HEK293 (cell line): ENCODE measurements around the gene MADD.
A peak's percentile ranks its signal among the peaks of the same experiment; 100 is the strongest.

Experiments
- CTCF ChIP-seq: fragments of 450-650 bp; formaldehyde crosslinking; IDR thresholded peaks from 2 replicates; pipeline ENCODE4 v1.5.1; 2016; ENCODE audit warnings: missing biosample characterization, missing genetic modification characterization
- PBX3 ChIP-seq: sonication (generic); formaldehyde crosslinking; IDR thresholded peaks from 2 replicates; pipeline ENCODE4 v1.8.1; 2022; ENCODE audit warnings: mild to moderate bottlenecking, moderate library complexity, missing genetic modification reagents
- ZEB2 ChIP-seq: fragments of 450-650 bp; formaldehyde crosslinking; IDR thresholded peaks from 2 replicates; pipeline ENCODE4 v1.5.1; 2016; ENCODE audit warnings: missing biosample characterization, missing genetic modification characterization
- ZNF138 ChIP-seq: fragments of 450-650 bp; formaldehyde crosslinking; IDR thresholded peaks from 2 replicates; pipeline ENCODE4 v1.5.1; 2016; ENCODE audit warnings: missing biosample characterization, missing genetic modification characterization, borderline replicate concordance
- ZNF157 ChIP-seq: fragments of 450-650 bp; formaldehyde crosslinking; IDR thresholded peaks from 2 replicates; pipeline ENCODE4 v1.5.1; 2016; ENCODE audit warnings: missing biosample characterization, missing genetic modification characterization
- ZNF239 ChIP-seq: fragments of 450-650 bp; formaldehyde crosslinking; IDR thresholded peaks from 2 replicates; pipeline ENCODE4 v1.5.1; 2016; ENCODE audit warnings: missing biosample characterization, missing genetic modification characterization
- ZNF274 ChIP-seq, 2 experiments: fragments of 200-500 bp in 1 of 2; fragments of 450-650 bp in 1 of 2; sonication (Bioruptor generic) in 1 of 2; formaldehyde crosslinking in 1 of 2; IDR thresholded peaks; 2 replicates each; pipeline versions ENCODE4 v1.5.1 to v1.6.1; 2014 to 2016; ENCODE audit warnings: borderline replicate concordance in 1 of 2, inconsistent platforms in 1 of 2, low read length in 1 of 2, missing biosample characterization in 1 of 2, missing genetic modification characterization in 1 of 2
- ZNF830 ChIP-seq: fragments of 450-650 bp; IDR thresholded peaks from 2 replicates; pipeline ENCODE4 v1.5.0; 2018; ENCODE audit warnings: missing biosample characterization, missing genetic modification characterization, low read depth, mild to moderate bottlenecking, moderate library complexity
- ZNF837 ChIP-seq: fragments of 450-650 bp; formaldehyde crosslinking; IDR thresholded peaks from 2 replicates; pipeline ENCODE4 v1.5.1; 2016; ENCODE audit warnings: missing biosample characterization, missing genetic modification characterization
- ZSCAN30 ChIP-seq: fragments of 450-650 bp; IDR thresholded peaks from 2 replicates; pipeline ENCODE4 v1.5.1; 2018; ENCODE audit warnings: missing biosample characterization, mild to moderate bottlenecking, missing genetic modification characterization, moderate library complexity

DNA sequence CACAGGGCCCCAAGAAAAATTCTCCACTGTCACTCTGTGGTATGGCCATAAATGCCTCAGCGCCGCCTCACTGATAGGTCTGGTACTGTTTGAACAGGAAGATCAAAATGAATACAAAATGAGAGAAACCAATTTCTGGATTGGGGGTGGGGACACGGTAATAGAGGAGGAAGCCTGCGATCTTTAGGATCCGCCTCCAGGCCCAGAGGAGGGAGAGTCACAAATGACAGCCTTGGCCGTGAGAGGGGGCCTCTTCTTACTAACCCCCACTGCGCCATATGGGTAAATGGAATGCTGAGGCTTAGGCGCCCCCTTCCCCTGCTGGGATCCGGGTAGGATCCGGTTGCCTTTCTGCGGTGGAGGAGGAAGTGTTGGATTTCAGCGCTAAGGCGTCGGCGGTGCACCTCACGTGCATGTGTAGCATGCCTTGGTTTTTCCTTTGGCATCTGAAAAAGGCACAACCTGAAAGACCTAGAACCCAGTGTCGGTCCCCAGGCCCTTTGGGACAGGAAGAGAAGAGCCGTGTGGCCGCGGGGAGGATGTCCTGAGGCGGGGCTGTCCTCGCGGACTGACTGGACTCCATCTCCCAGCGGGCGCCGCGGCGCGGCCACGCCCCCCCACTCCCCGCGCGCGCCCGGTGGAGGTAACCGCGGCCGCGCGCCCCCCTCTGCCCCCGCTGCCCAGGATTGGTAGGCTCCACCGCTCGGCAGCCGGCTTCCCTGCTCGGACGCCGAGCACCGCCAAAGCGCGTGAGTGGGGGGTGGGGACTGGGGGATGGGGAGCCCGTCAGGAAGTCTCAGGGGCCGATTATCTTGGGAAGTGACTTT lies 718 bp upstream of the MADD start:
- TF ChIP-seq ZNF239 (tag by site-specific recombination) (no peak), ZEB2 (tag by site-specific recombination) (no peak; the same call in 1 of the 2 replicates), ZNF274 (IDR thresholded peaks at IDR 0.05; ENCODE audit: low read length) (no peak), ZNF274 (tag by site-specific recombination; IDR thresholded peaks at IDR 0.05; ENCODE audit: borderline replicate concordance) (no peak), CTCF (peak; percentile 37; the same call in 1 of the 2 replicates), ZNF830 (tag by site-specific recombination) (no peak), ZNF837 (tag by site-specific recombination) (no peak), ZSCAN30 (tag by site-specific recombination) (no peak), ZNF157 (tag by site-specific recombination) (no peak), PBX3 (CRISPR knock-in tag) (no peak), ZNF138 (tag by site-specific recombination) (no peak)
